Activated CD8-positive, alpha-beta T cell treated with anti-CD3 and anti-CD28 coated beads, Interleukin-2, amount 10 ng/mL, durations not matched to agents 7 days and 5 days (primary cell): Measurements from ENCODE around the gene SAV1. TPM values are rescaled to one million over a fixed set of nuclear protein-coding genes. Genes with fewer than 3 reads are reported as not detected.

ENCODE experiments used
- ATAC-seq: fragments of 150-1000 bp; cut with Tn5 transposase; one replicate; pipeline ENCODE4 v1.10.0; 2021; ENCODE audit warnings: moderate library complexity
- CTCF ChIA-PET: fragments of 350-600 bp; sonication (Branson Sonifier 250); formaldehyde crosslinking; loops from one replicate; lab custom pipeline; 2021; ENCODE audit warnings: antibody characterized with exemption; lab: Charles Lee
- POLR2A ChIA-PET: fragments of 350-600 bp; sonication (Branson Sonifier 250); formaldehyde crosslinking; loops from one replicate; lab custom pipeline; 2021; ENCODE audit warnings: antibody characterized with exemption; lab: Charles Lee
- DNase-seq: peaks from one replicate; pipeline ENCODE4 v3.0.0-alpha.2; 2020
- H3K27ac Mint-ChIP-seq: one replicate; pipeline ENCODE4 v1.8.0; 2021; ENCODE audit warnings: mild to moderate bottlenecking, mixed read lengths
- H3K27me3 Mint-ChIP-seq: one replicate; pipeline ENCODE4 v1.8.0; 2021; ENCODE audit warnings: low read depth, mixed read lengths
- H3K36me3 Mint-ChIP-seq: one replicate; pipeline ENCODE4 v1.8.0; 2021; ENCODE audit warnings: low read depth, mixed read lengths
- H3K4me1 Mint-ChIP-seq: one replicate; pipeline ENCODE4 v1.8.0; 2021; ENCODE audit warnings: low read depth, mixed read lengths
- H3K4me3 Mint-ChIP-seq: one replicate; pipeline ENCODE4 v1.8.0; 2021; ENCODE audit warnings: mild to moderate bottlenecking, mixed read lengths
- H3K9me3 Mint-ChIP-seq: one replicate; pipeline ENCODE4 v1.8.0; 2022; ENCODE audit warnings: mixed read lengths; ENCODE audit not compliant: insufficient read depth
- total RNA-seq, 2 experiments: library from RNA; stranded (reverse); gene quantifications; one replicate each; pipeline ENCODE4 v1.2.3, GENCODE V29; 2021

SAV1 gene
- total RNA-seq, 2 experiments from 2014 or later: 2.1 to 2.8 TPM

DNA sequence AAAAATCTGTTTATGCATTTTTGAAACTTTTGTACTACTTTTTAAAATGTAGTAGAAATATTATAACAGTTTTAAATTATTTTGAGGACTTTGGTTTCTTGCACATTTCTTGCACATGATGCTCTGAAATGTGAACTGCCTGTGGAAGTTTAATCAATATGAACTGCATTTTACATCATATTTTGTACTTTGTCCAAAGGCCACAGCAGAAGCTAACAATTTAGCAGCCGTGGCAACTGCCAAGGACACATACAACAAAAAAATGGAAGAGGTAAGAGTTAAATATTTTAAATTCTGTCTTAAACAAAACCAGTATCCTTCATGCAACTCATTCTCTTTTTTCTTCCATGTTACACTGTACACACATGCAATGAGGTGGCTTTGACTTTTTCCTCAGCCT is 45.1 kb downstream of the SAV1 start:
- ATAC-seq (no peak), DNase-seq (no peak)
- H3K4me1 Mint-ChIP-seq: no peaks in the 10 kb centered on the region
- H3K9me3 Mint-ChIP-seq: no peaks in the 10 kb centered on the region
- no peak overlapping the region for H3K27ac Mint-ChIP-seq
- H3K4me3 Mint-ChIP-seq: no peak overlapping the region
- H3K27me3 Mint-ChIP-seq: no peaks in the 10 kb centered on the region
- no peaks in the 10 kb centered on the region for H3K36me3 Mint-ChIP-seq
- POLR2A ChIA-PET: no interaction called here
- CTCF ChIA-PET: no interaction called here

DNA sequence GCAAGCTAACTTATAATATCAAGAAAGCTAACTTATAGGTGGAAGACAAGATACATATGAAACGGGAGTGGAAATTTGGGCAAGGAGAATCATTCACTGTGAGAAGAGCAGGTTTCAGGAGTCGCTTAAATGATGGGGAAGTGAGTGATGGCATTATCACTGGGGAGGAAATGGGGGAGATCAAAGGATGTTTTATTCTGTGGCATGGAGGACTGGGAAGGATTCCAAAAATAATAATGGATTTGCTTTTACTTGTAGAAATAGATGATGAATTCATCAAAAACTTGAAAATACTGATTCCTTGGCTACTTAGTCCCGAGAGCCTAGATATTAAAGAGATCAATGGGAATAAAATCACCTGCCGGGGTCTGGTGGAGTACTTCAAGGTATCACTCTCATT is 47.8 kb downstream of the SAV1 start:
- H3K27me3 Mint-ChIP-seq: no peaks in the 10 kb centered on the region
- ChIA-PET CTCF (interaction anchor here (0.8 to 3.0 kb wide), 11 partner anchors 13 to 240 kb away, joined by 3 to 41 read pairs (median 3); no protein-coding TSS in a partner anchor), POLR2A (no interaction called here)
- H3K36me3 Mint-ChIP-seq: no peaks in the 10 kb centered on the region
- H3K9me3 Mint-ChIP-seq: no peaks in the 10 kb centered on the region
- no peaks in the 10 kb centered on the region for H3K4me1 Mint-ChIP-seq
- H3K4me3 Mint-ChIP-seq: no peak overlapping the region
- DNase-seq (no peak), ATAC-seq (no peak)
- no peak overlapping the region for H3K27ac Mint-ChIP-seq

DNA sequence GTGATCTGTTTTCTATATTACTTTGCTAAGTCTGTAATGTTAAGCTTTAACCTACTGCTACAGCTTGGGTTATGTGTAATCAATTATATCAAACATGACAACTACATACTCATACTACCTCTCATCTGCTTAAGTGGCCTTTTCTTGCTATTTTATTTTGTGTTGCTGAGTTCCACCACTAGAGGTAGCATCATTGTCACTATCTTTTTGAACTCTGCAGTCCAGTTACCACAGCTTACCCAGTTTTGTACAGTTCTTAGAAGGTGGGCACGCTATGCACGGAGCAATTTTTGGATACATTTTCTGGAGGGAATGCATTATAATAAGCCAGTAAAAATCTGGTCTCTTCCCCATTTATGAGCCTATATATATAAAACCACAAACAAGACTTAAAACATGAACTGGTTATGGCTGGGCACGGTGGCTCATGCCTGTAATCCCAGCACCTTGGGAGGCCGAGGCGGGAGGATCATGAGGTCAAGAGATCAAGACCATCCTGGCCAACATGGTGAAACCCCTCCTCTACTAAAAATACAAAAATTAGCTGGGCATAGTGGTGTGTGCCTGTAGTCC is 48.5 kb downstream of the SAV1 start:
- DNase-seq: no peak
- H3K4me1 Mint-ChIP-seq: no peaks in the 10 kb centered on the region
- no peaks in the 10 kb centered on the region for H3K27me3 Mint-ChIP-seq
- CTCF ChIA-PET: interaction anchor here (0.6 to 3.0 kb wide), 17 partner anchors 11 to 248 kb away, joined by 3 to 41 read pairs (median 4); no protein-coding TSS in a partner anchor
- POLR2A ChIA-PET: interaction anchor here (0.8 kb wide), 1 partner anchor 46 kb away, joined by 4 read pairs; no protein-coding TSS in a partner anchor
- H3K36me3 Mint-ChIP-seq: no peaks in the 10 kb centered on the region
- H3K9me3 Mint-ChIP-seq: no peaks in the 10 kb centered on the region
- no peak for ATAC-seq
- no peak overlapping the region for H3K4me3 Mint-ChIP-seq
- no peak overlapping the region for H3K27ac Mint-ChIP-seq

DNA sequence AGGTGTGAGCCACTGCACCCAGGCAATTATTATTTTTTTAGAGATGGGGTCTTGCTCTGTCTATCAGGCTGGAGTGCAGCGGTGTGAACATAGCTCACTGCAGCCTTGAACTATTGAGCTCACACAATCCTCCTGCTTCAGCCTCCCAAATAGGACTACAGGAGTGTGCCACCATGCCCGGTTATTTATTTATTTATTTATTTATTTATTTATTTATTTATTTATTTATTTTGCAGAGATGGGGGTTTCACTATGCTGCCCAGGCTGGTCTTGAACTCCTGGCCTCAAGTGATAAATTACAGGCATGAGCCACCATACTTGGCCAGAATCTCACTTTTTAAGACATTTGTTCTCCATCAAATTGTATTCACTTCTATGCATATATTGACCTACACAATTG is 51.8 kb downstream of the SAV1 start:
- ATAC-seq (no peak), DNase-seq (no peak)
- H3K27ac Mint-ChIP-seq: no peak overlapping the region
- H3K27me3 Mint-ChIP-seq: peaks cover 2% of the 10 kb centered on the region
- CTCF ChIA-PET: interaction anchor here (0.9 to 2.5 kb wide), 5 partner anchors 15 to 157 kb away, joined by 3 to 7 read pairs (median 3); no protein-coding TSS in a partner anchor
- H3K4me1 Mint-ChIP-seq: no peaks in the 10 kb centered on the region
- POLR2A ChIA-PET: no interaction called here
- no peaks in the 10 kb centered on the region for H3K9me3 Mint-ChIP-seq
- no peak overlapping the region for H3K4me3 Mint-ChIP-seq
- H3K36me3 Mint-ChIP-seq: no peaks in the 10 kb centered on the region

DNA sequence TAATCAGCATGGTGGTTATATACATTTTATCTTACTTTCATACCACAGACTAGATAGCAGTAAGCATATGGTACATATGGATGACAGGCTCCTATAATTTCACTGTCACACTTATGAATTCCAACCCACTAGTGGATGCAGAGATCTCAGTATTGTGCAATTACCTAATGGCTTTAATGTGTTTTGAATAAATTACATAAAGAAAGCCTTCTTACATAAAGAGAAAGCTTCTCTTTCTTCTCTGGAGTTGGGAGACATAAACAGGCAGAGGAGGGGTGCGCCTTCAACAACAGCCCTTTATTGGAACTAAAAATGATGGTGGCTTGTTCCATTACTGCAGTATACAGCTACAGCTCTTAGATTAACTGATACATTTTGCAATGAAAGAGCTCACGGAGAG is 52.6 kb downstream of the SAV1 start:
- Mint-ChIP-seq H3K4me3 (no peak overlapping the region), H3K36me3 (no peaks in the 10 kb centered on the region), H3K27ac (no peak overlapping the region), H3K27me3 (peaks cover 5% of the 10 kb centered on the region), H3K4me1 (no peaks in the 10 kb centered on the region), H3K9me3 (no peaks in the 10 kb centered on the region)
- no peak for ATAC-seq
- no peak for DNase-seq
- POLR2A ChIA-PET: no interaction called here
- CTCF ChIA-PET: interaction anchor here (0.7 to 2.5 kb wide), 5 partner anchors 15 to 163 kb away, joined by 3 to 7 read pairs (median 3); no protein-coding TSS in a partner anchor

DNA sequence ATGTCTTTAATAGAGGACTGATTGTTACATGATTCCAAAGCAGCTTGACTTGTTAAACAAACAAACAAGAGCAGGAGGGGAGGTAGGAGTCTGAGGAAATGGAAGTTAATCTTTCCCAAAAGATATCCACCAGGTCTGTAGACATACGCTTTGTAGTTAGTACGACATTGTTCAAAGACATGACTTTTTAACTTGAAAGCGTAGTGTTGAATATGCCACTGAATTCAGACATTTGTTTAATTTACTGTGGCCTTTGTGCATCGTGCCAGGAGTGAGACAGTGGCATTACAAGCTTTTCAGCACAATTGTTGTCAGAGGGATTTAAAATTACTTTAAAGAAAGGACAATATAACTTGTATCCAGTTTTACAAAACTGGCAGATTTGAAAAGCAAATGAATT is 53.0 kb downstream of the SAV1 start:
- Mint-ChIP-seq H3K9me3 (no peaks in the 10 kb centered on the region), H3K36me3 (no peaks in the 10 kb centered on the region), H3K27ac (no peak overlapping the region), H3K27me3 (peaks cover 5% of the 10 kb centered on the region), H3K4me3 (no peak overlapping the region), H3K4me1 (no peaks in the 10 kb centered on the region)
- ChIA-PET CTCF (interaction anchor here (1.3 to 2.5 kb wide), 4 partner anchors 15 to 158 kb away, joined by 3 to 7 read pairs (median 5); no protein-coding TSS in a partner anchor), POLR2A (no interaction called here)
- no peak for DNase-seq
- no peak for ATAC-seq

DNA sequence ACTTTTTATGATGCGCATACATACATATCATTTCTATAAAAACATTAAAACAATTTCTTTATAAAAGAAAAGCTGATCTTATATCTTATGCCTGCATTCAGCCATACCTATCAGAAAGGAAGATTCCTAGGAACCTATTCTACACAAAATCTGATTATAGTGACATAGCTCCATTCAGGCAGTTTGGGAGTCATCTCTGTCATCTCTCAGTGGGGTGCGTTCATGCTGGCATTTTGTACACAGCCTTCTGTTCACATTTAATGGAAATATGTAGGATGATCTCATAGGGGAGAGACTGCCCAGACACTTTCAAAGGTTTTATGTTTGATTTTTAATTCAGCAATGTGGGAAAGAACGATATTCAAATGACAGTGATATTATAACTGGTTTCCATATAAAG is 55.3 kb downstream of the SAV1 start:
- ATAC-seq (no peak), DNase-seq (no peak)
- H3K9me3 Mint-ChIP-seq: no peaks in the 10 kb centered on the region
- H3K4me3 Mint-ChIP-seq: no peak overlapping the region
- CTCF ChIA-PET: no interaction called here
- POLR2A ChIA-PET: no interaction called here
- H3K36me3 Mint-ChIP-seq: no peaks in the 10 kb centered on the region
- no peaks in the 10 kb centered on the region for H3K4me1 Mint-ChIP-seq
- peaks cover 5% of the 10 kb centered on the region for H3K27me3 Mint-ChIP-seq
- no peak overlapping the region for H3K27ac Mint-ChIP-seq

DNA sequence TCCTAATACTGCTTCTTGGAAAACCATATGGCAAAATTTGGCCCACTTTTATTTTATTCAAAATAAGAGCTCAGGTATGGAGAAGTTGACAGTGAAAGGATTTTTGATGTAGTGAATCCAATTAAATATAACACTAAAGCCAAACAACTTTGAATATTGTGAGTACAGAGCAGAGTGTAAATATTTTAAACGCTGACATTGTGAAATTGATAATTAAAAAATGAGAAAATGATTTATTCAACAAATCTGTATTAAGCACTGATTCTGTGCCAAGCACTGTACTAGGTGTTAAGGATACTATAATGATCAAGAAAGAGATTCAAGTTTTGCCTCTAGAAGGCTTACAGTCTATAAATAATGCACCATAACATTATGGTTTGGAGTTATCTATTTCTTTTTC is 57.6 kb downstream of the SAV1 start:
- ChIA-PET POLR2A (no interaction called here), CTCF (no interaction called here)
- no peak for DNase-seq

DNA sequence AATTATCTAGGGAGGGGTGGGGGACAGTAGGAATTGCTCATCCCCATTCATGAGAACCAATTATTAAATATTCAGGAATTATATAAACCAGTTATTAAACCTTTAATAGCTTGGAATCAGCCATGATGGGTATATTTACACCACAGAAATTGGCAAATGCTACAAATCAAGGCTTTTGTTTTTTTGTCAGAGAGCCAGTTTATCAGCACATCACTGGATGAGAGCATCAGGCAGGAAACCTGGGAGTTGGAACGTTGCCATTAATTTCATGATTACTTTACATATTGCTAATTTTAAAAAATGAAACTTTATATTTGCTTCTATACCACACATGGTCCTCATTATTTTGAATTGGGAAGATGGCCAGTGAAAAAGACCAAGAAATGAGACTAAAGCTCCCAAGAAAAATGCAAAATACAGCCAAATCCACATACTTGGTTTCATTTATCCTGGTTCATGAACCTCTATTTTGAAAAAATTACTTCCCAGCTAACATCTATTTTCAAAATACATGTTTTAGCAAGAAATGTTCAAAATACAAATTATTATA is 59.7 kb downstream of the SAV1 start:
- Mint-ChIP-seq H3K4me1 (no peaks in the 10 kb centered on the region), H3K4me3 (no peak overlapping the region), H3K36me3 (no peaks in the 10 kb centered on the region), H3K27ac (no peak overlapping the region), H3K27me3 (peaks cover 13% of the 10 kb centered on the region), H3K9me3 (no peaks in the 10 kb centered on the region)
- DNase-seq (no peak), ATAC-seq (no peak)
- ChIA-PET POLR2A (no interaction called here), CTCF (interaction anchor here (1.0 to 1.5 kb wide), 3 partner anchors 11 to 169 kb away, joined by 3 to 4 read pairs (median 4); no protein-coding TSS in a partner anchor)

More for the DNA sequence above, 57.6 kb downstream of the SAV1 start:
- ATAC-seq: no peak
- H3K27me3 Mint-ChIP-seq: peaks cover 13% of the 10 kb centered on the region
- H3K9me3 Mint-ChIP-seq: no peaks in the 10 kb centered on the region
- no peak overlapping the region for H3K27ac Mint-ChIP-seq
- H3K36me3 Mint-ChIP-seq: no peaks in the 10 kb centered on the region
- no peak overlapping the region for H3K4me3 Mint-ChIP-seq
- H3K4me1 Mint-ChIP-seq: no peaks in the 10 kb centered on the region

DNA sequence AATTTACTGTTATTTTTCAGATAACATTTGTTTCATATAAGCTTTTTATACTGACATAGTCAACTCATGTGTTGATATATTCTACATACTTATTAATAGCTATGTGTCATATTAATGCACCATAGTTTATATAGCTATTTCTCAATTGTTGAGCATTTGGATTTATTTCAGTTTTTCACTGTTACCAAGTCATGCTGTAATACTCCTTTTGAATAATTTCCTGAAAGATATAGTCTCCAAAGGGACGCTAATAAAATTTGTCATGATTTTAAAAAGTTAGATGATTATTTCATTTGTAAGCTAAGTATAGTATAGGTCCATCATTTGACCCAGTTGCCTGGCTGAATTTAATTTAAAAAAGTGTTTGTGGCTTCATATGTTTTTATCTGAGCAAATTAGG is 60.3 kb downstream of the SAV1 start:
- Mint-ChIP-seq H3K4me1 (no peaks in the 10 kb centered on the region), H3K36me3 (no peaks in the 10 kb centered on the region), H3K4me3 (no peak overlapping the region), H3K27me3 (peaks cover 13% of the 10 kb centered on the region), H3K9me3 (no peaks in the 10 kb centered on the region), H3K27ac (no peak overlapping the region)
- ATAC-seq (no peak), DNase-seq (no peak)
- ChIA-PET CTCF (interaction anchor here (1.0 to 1.5 kb wide), 3 partner anchors 11 to 169 kb away, joined by 3 to 4 read pairs (median 4); no protein-coding TSS in a partner anchor), POLR2A (no interaction called here)

DNA sequence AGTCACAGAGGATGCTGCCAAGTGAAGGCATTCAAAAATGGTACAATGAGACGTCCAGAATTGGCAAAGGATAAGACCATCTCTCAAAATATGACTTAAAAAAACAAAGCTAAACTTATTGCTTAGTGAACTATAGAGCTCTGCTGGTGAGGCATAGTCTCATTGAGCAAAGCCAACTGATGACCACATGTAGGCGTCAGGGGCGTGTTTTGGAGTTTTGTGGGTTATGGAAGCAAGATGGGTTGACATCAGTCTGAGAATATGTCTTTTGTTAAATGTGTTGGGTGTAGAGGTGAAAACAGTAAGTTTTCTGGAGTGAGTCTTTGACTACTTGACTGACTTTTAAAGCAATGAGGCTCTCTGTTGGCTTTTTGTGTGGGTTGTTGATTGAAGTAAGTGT is 60.9 kb downstream of the SAV1 start:
- Mint-ChIP-seq H3K27ac (no peak overlapping the region), H3K4me1 (no peaks in the 10 kb centered on the region), H3K4me3 (no peak overlapping the region), H3K27me3 (peaks cover 13% of the 10 kb centered on the region), H3K9me3 (no peaks in the 10 kb centered on the region), H3K36me3 (no peaks in the 10 kb centered on the region)
- ATAC-seq (no peak), DNase-seq (no peak)
- ChIA-PET POLR2A (no interaction called here), CTCF (interaction anchor here (1.0 to 1.5 kb wide), 4 partner anchors 10 to 170 kb away, joined by 3 to 4 read pairs (median 4); no protein-coding TSS in a partner anchor)

DNA sequence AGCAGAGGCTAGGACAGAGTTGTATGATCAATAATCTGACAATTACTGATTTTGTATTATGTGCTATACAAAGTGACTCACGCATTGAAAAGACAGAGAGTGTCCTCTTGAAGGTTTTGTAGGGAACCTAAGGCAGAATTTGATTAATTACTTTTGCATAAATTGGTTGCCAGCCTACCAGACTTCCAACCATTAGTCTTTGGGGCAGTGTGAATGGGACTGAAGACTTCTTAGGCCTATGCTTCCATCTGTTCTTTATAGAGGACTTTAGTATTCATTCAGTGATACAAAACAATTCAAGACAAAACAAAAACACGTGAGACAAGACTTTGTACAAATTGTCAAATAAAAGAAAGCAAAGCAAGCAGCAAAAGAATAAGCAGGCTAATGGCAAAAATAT is 61.6 kb downstream of the SAV1 start:
- ATAC-seq (no peak), DNase-seq (no peak)
- Mint-ChIP-seq H3K27me3 (peaks cover 11% of the 10 kb centered on the region), H3K9me3 (no peaks in the 10 kb centered on the region), H3K36me3 (no peaks in the 10 kb centered on the region), H3K4me3 (no peak overlapping the region), H3K4me1 (no peaks in the 10 kb centered on the region), H3K27ac (no peak overlapping the region)
- ChIA-PET POLR2A (interaction anchor here (0.6 kb wide), 1 partner anchor 76 kb away, joined by 3 read pairs; no protein-coding TSS in a partner anchor), CTCF (interaction anchor here (0.6 to 1.5 kb wide), 4 partner anchors 11 to 254 kb away, joined by 3 to 6 read pairs (median 3); no protein-coding TSS in a partner anchor)
